HepG2 (cell line): ENCODE results near the gene CENPB. TPM values are rescaled to one million over a fixed set of nuclear protein-coding genes. Genes with fewer than 3 reads are reported as not detected.

Source experiments
- ARID4A ChIP-seq: sonication (generic); formaldehyde crosslinking; IDR thresholded peaks from 2 replicates; pipeline ENCODE4 v1.5.0; 2020; ENCODE audit warnings: mild to moderate bottlenecking, missing genetic modification reagents, borderline replicate concordance
- BCL6 ChIP-seq: IDR thresholded peaks from 2 replicates; pipeline ENCODE4 v1.6.1; 2016; ENCODE audit warnings: missing genetic modification reagents, missing compliant biosample characterization
- GTF2F1 ChIP-seq: fragments of 150-350 bp; IDR thresholded peaks from 2 replicates; pipeline ENCODE4 v1.6.1; 2014; ENCODE audit warnings: low read length
- HCFC1 ChIP-seq: fragments of 150-350 bp; IDR thresholded peaks from 2 replicates; pipeline ENCODE4 v1.6.1; 2014; ENCODE audit warnings: low read depth, low read length
- HIC2 ChIP-seq: sonication (generic); formaldehyde crosslinking; IDR thresholded peaks from 2 replicates; pipeline ENCODE4 v1.9.0; 2022; ENCODE audit warnings: low read depth, missing genetic modification reagents
- MXI1 ChIP-seq: IDR thresholded peaks from 3 replicates; pipeline ENCODE4 v1.6.1; 2012; ENCODE audit warnings: low read depth, low read length, inconsistent platforms, borderline replicate concordance
- NFYC ChIP-seq: IDR thresholded peaks from 2 replicates; pipeline ENCODE4 v1.6.1; 2016; ENCODE audit warnings: missing genetic modification reagents, missing compliant biosample characterization
- NONO ChIP-seq, 2 experiments: fragments of 450-650 bp in 1 of 2; sonication (generic) in 1 of 2; formaldehyde crosslinking in 1 of 2; IDR thresholded peaks in 1 of 2; conservative IDR thresholded peaks in 1 of 2; 2 replicates each; pipeline versions ENCODE4 v1.6.1 to v1.8.0; 2017 to 2022; ENCODE audit warnings: mild to moderate bottlenecking in 1 of 2, missing genetic modification reagents in 1 of 2, moderate library complexity in 1 of 2
- NPAS2 ChIP-seq: sonication (generic); formaldehyde crosslinking; IDR thresholded peaks from 2 replicates; pipeline ENCODE4 v1.8.0; 2022; ENCODE audit warnings: mild to moderate bottlenecking, missing genetic modification reagents, borderline replicate concordance
- PLRG1 ChIP-seq: fragments of 450-650 bp; conservative IDR thresholded peaks from 2 replicates; pipeline ENCODE4 v1.6.1; 2016
- POLR2G ChIP-seq: fragments of 200-400 bp; formaldehyde crosslinking; IDR thresholded peaks from 2 replicates; pipeline ENCODE4 v1.6.1; 2018; ENCODE audit warnings: mild to moderate bottlenecking, low read depth, low read length, moderate library complexity
- PTBP1 ChIP-seq: fragments of 200-400 bp; formaldehyde crosslinking; IDR thresholded peaks from 2 replicates; pipeline ENCODE4 v1.6.1; 2018; ENCODE audit warnings: low read length, low read depth; ENCODE audit not compliant: poor library complexity, severe bottlenecking
- TEAD2 ChIP-seq: sonication (generic); formaldehyde crosslinking; IDR thresholded peaks from 2 replicates; pipeline ENCODE4 v1.9.0; 2021; ENCODE audit warnings: missing genetic modification reagents
- ZMYM2 ChIP-seq: sonication (generic); formaldehyde crosslinking; IDR thresholded peaks from 2 replicates; pipeline ENCODE4 v1.8.0; 2022; ENCODE audit warnings: mild to moderate bottlenecking, missing genetic modification reagents
- ZNF362 ChIP-seq: sonication (generic); formaldehyde crosslinking; IDR thresholded peaks from 2 replicates; pipeline ENCODE4 v1.4.0; 2020; ENCODE audit warnings: missing genetic modification reagents, mild to moderate bottlenecking, borderline replicate concordance
- ZNF615 ChIP-seq: sonication (generic); formaldehyde crosslinking; IDR thresholded peaks from 2 replicates; pipeline ENCODE4 v1.5.0; 2020; ENCODE audit warnings: mild to moderate bottlenecking, missing genetic modification reagents, borderline replicate concordance
- ZNF83 ChIP-seq: sonication (generic); formaldehyde crosslinking; IDR thresholded peaks from 2 replicates; pipeline ENCODE4 v1.4.0; 2020; ENCODE audit warnings: missing genetic modification reagents, mild to moderate bottlenecking, borderline replicate concordance
- ZNF879 ChIP-seq: sonication (generic); formaldehyde crosslinking; IDR thresholded peaks from 2 replicates; pipeline ENCODE4 v1.8.1; 2023; ENCODE audit warnings: missing genetic modification reagents
- ZXDC ChIP-seq: sonication (generic); formaldehyde crosslinking; IDR thresholded peaks from 2 replicates; pipeline ENCODE4 v1.5.0; 2020; ENCODE audit warnings: mild to moderate bottlenecking, missing genetic modification reagents
- polyA plus RNA-seq, 8 experiments: library from polyadenylated mRNA; depleted of rRNA in 3 of 8; stranded (reverse) in 7 of 8; unstranded in 1 of 8; fragments of >200 nt; fragmentation: Illumina TruSeq in 4 of 8; extraction: Trizol in 4 of 8; gene quantifications; 2 replicates each; pipeline versions ENCODE4 v1.2.1 to v1.2.3, GENCODE V29; 2011 to 2016; ENCODE audit warnings: low read depth in 4 of 8, missing spikeins in 1 of 8, mixed read lengths in 1 of 8; ENCODE audit not compliant: insufficient read depth in 1 of 8
- total RNA-seq, 5 experiments: library from RNA; depleted of rRNA; stranded (reverse); fragments of >200 nt; fragmentation: Illumina TruSeq; extraction: Trizol; gene quantifications; 2 replicates each; pipeline ENCODE4 v1.2.3, GENCODE V29; 2016; ENCODE audit warnings: low read depth in 1 of 5

CENPB gene
- total and polyA plus RNA-seq, 2 of the 13 experiments (the other 11 are each of a cell fraction or from before 2014, with no cell fraction given), result 10.4 to 54.5 TPM

- TF ChIP-seq NONO (IDR thresholded peaks at IDR 0.05) (no peak), NONO (CRISPR knock-in tag; conservative IDR thresholded peaks at IDR 0.05) (peak; percentile 100), POLR2G (peak; percentile 99), ZXDC (CRISPR knock-in tag) (peak; percentile 86), ZNF83 (CRISPR knock-in tag) (peak; percentile 95; the same call in 1 of the 2 replicates), HCFC1 (peak; percentile 98), TEAD2 (CRISPR knock-in tag) (peak; percentile 77; the same call in 1 of the 2 replicates), ZMYM2 (no peak), NPAS2 (CRISPR knock-in tag) (no peak), ZNF362 (CRISPR knock-in tag) (peak; percentile 72; the same call in 1 of the 2 replicates), ZNF615 (peak; percentile 16; the same call in 1 of the 2 replicates), PTBP1 (peak; percentile 78), MXI1 (peak; percentile 86; the same call in 2 of the 3 replicates), PLRG1 (no peak), ZNF879 (CRISPR knock-in tag) (peak; percentile 79; the same call in 1 of the 2 replicates), BCL6 (CRISPR knock-in tag) (peak; percentile 62), ARID4A (CRISPR knock-in tag) (peak; percentile 93), GTF2F1 (peak; percentile 77; the same call in 1 of the 2 replicates), HIC2 (CRISPR knock-in tag) (peak; percentile 79), NFYC (CRISPR knock-in tag) (peak; percentile 72)
Observed at GRCh38 chr20:3820048-3820900, 33.7 kb upstream of the CENPB start, which contains the start of gene AP5S1 (continued).
